ENCODE data around the gene DNAJC6.

Gene DNAJC6

GRCh38 chr1:65458730-65459396 lies 149.5 kb downstream of the DNAJC6 start:
- Histone ChIP-seq H3K4me1 (ENCODE audit: low read depth, poor library complexity, severe bottlenecking) (no peaks in the 10 kb centered on the region), H4K20me1 (ENCODE audit: insufficient read depth) (no peaks in the 10 kb centered on the region), H3K4me3 (IDR thresholded peaks at IDR 0.05; ENCODE audit: insufficient read depth, low read depth, low read length) (no peak overlapping the region), H3K9ac (no peak overlapping the region), H3K4me2 (no peak overlapping the region), H3K36me3 (ENCODE audit: insufficient read depth) (no peaks in the 10 kb centered on the region), H3K27ac (no peak overlapping the region), H3K27me3 (ENCODE audit: insufficient read depth, low read depth) (no peaks in the 10 kb centered on the region), H3K79me2 (ENCODE audit: insufficient read depth, low read depth) (no peaks in the 10 kb centered on the region), H2AFZ (ENCODE audit: low read depth) (no peak overlapping the region)
- TF ChIP-seq CTCF (conservative IDR thresholded peaks at IDR 0.05; ENCODE audit: low read depth, low read length) = no peak

GRCh38 chr1:65459397-65459768 lies 150.0 kb downstream of the DNAJC6 start:
- Histone ChIP-seq H4K20me1 (ENCODE audit: insufficient read depth) (no peaks in the 10 kb centered on the region), H3K27ac (no peak overlapping the region), H2AFZ (ENCODE audit: low read depth) (no peak overlapping the region), H3K27me3 (ENCODE audit: insufficient read depth, low read depth) (no peaks in the 10 kb centered on the region), H3K4me3 (IDR thresholded peaks at IDR 0.05; ENCODE audit: insufficient read depth, low read depth, low read length) (no peak overlapping the region), H3K4me2 (no peak overlapping the region), H3K9ac (no peak overlapping the region), H3K36me3 (ENCODE audit: insufficient read depth) (no peaks in the 10 kb centered on the region), H3K79me2 (ENCODE audit: insufficient read depth, low read depth) (no peaks in the 10 kb centered on the region), H3K4me1 (ENCODE audit: low read depth, poor library complexity, severe bottlenecking) (no peaks in the 10 kb centered on the region)
- TF ChIP-seq CTCF (conservative IDR thresholded peaks at IDR 0.05; ENCODE audit: low read depth, low read length) = no peak

All from KMS-11 (cell line).